ENCODE results near the gene SGTA. TPM values are rescaled to one million over a fixed set of nuclear protein-coding genes. Genes with fewer than 3 reads are reported as not detected.
"Not testable (repeated sequence)": the region's sequence is repeated elsewhere in the genome, so short reads cannot be mapped to it uniquely, and the experiment has no call there.

The SGTA gene
- total and polyA plus RNA-seq, 2 of the 8 experiments (the other 6 are each of a cell fraction or from before 2014, with no cell fraction given), result 86.8 to 130 TPM

DNA sequence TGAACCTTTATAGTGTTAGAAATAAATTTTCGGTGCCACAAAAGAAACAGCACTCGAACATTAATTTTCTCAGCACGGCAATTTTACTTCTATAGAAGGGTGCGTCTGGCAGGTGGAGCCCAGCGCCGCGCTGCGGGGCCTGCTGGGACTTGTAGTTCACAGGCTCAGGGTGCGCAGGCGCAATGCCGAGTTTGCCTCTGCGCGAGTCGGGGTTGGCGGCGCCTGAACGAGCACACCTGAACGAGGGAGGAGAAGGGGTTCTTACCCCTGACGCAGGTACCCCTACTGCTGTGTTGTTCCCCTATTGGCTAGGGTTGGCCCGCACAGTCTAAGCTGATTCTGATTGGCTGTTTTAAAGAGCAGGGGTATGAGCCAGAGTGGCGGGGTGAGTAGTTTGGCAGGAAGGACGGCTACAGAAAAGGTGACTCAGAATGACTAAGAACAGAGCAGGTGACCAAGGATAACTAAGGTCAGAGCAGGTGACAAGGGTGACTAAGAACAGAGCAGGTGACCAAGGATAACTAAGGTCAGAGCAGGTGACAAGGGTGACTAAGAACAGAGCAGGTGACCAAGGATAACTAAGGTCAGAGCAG, 34.3 kb upstream of the SGTA start:
- H3K9me3 ChIP-seq (ENCODE audit: insufficient read depth in 2 of 2, low read depth in 1 of 2, low read length in 1 of 2); H3K56ac ChIP-seq (replicated peaks; ENCODE audit: insufficient read length, low read depth, low read length); H4K91ac ChIP-seq (replicated peaks; ENCODE audit: insufficient read length, low read length); H4K5ac ChIP-seq (ENCODE audit: insufficient read length, low read depth, low read length); H4K20me1 ChIP-seq (replicated peaks in 1 of 2; ENCODE audit: control insufficient read depth in 1 of 2, insufficient read depth in 2 of 2, low read length in 2 of 2); H3K23ac ChIP-seq (ENCODE audit: insufficient read length); H2BK120ac ChIP-seq (replicated peaks; ENCODE audit: low read depth, low read length); H3K18ac ChIP-seq (ENCODE audit: extremely low read depth, low read length); H2BK15ac ChIP-seq (ENCODE audit: low read length); H2BK20ac ChIP-seq (ENCODE audit: low read length); H4K8ac ChIP-seq (ENCODE audit: extremely low read depth, insufficient read depth, low read length); H3K27ac ChIP-seq (ENCODE audit: low read depth, low read length); H3K79me1 ChIP-seq (ENCODE audit: low read depth, low read length); H3K9ac ChIP-seq (replicated peaks in 1 of 4; ENCODE audit: extremely low read depth in 1 of 4, low read depth in 3 of 4, low read length in 3 of 4); H3K4ac ChIP-seq (replicated peaks; ENCODE audit: insufficient read length, low read depth, low read length); H3K23me2 ChIP-seq (ENCODE audit: low read depth, low read length); CTCF ChIA-PET (ENCODE audit: partially characterized antibody); H2AFZ ChIP-seq (ENCODE audit: low read length); H2AK5ac ChIP-seq (ENCODE audit: low read depth, low read length); FAIRE-seq; H2BK12ac ChIP-seq (ENCODE audit: low read depth, low read length); H3K79me2 ChIP-seq (ENCODE audit: control insufficient read depth in 1 of 2, insufficient read depth in 2 of 2, low read length in 2 of 2); H3K4me1 ChIP-seq (replicated peaks in 1 of 4; ENCODE audit: control insufficient read depth in 3 of 4, insufficient read depth in 4 of 4, low read length in 3 of 4); H3K14ac ChIP-seq (ENCODE audit: insufficient read length); H2BK5ac ChIP-seq (ENCODE audit: low read depth, low read length); H3K27me3 ChIP-seq (replicated peaks in 1 of 4; ENCODE audit: control insufficient read depth in 3 of 4, extremely low read depth in 1 of 4, insufficient read depth in 3 of 4, low read length in 3 of 4): not testable (repeated sequence)
- peak overlapping the region in 1 of 4 experiments; percentile 43; a peak in 1 of 8 replicates for H3K4me3 ChIP-seq (ENCODE audit: extremely low read depth in 1 of 4, insufficient read depth in 2 of 4, low read depth in 3 of 4, low read length in 4 of 4)
- peak in 1 of 2 experiments; percentile 70 for DNase-seq (ENCODE audit: low read depth in 1 of 2, low spot score in 2 of 2)
- H3K4me2 ChIP-seq (ENCODE audit: insufficient read depth in 1 of 2, low read depth in 2 of 2, low read length in 2 of 2), result peak overlapping the region in 1 of 2 experiments; percentile 46; a peak in 1 of 4 replicates
- POLR2A ChIA-PET (ENCODE audit: partially characterized antibody), result interaction anchor here (0.7 kb wide), 1 partner anchor 180 kb away, joined by 4 read pairs; no protein-coding TSS in a partner anchor
- WGBS, 2 experiments (ENCODE audit: extremely low coverage in 1 of 2, insufficient coverage in 1 of 2, insufficient read length in 1 of 2, insufficient replicate concordance in 2 of 2, low coverage in 1 of 2, low lambda C conversion rate in 2 of 2, missing lambda C conversion rate in 1 of 2), result 34% methylated on average over 22 of the region's 22 CpGs; no CpG with 5 or more reads in 1 of the 2 experiments
- peak; percentile 72 for TF ChIP-seq SIX5 (IDR thresholded peaks at IDR 0.05; ENCODE audit: low read depth, low read length)
- 0 out of 2 replicates have a peak, but pooled peaks have one; percentile 6 for TF ChIP-seq MAX (IDR thresholded peaks at IDR 0.05)
- TF ChIP-seq SP1 (IDR thresholded peaks at IDR 0.05; ENCODE audit: low read depth, low read length), result peak; percentile 55; the same call in 1 of the 2 replicates
- TF ChIP-seq NRF1 (IDR thresholded peaks at IDR 0.05; ENCODE audit: low read depth, low read length), result peak; percentile 81
- 0 out of 2 replicates have a peak, but pooled peaks have one; percentile 21 for TF ChIP-seq CREB1 (IDR thresholded peaks at IDR 0.05)
- peaks cover 2 to 17% (median 10%) of the 10 kb centered on the region in 4 experiments; a peak in 6 of 8 replicates for H3K36me3 ChIP-seq (ENCODE audit: control insufficient read depth in 2 of 4, insufficient read depth in 4 of 4, low read length in 3 of 4)

Measured in H1 (cell line).